ENCODE results near the gene BOC.

- TF ChIP-seq EZH2 (IDR thresholded peaks at IDR 0.05; ENCODE audit: borderline replicate concordance, control insufficient read depth, low read depth, low read length) (no peak), ZZZ3 (IDR thresholded peaks at IDR 0.05; ENCODE audit: control insufficient read depth, insufficient read length, low read depth) (no peak), RFX5 (IDR thresholded peaks at IDR 0.05; ENCODE audit: low read depth, low read length) (no peak), CTCF (IDR thresholded peaks at IDR 0.05 in 2 of 3, conservative IDR thresholded peaks at IDR 0.05 in 1 of 3; ENCODE audit: control insufficient read depth in 2 of 3, extremely low read depth in 1 of 3, insufficient read depth in 1 of 3, low read depth in 3 of 3, low read length in 3 of 3) (no peak), ESRRA (IDR thresholded peaks at IDR 0.05; ENCODE audit: low read length) (no peak), SRF (IDR thresholded peaks at IDR 0.05; ENCODE audit: low read depth in 2 of 2, low read length in 2 of 2) (no peak), CBX5 (IDR thresholded peaks at IDR 0.05; ENCODE audit: low read depth) (no peak), SMC3 (IDR thresholded peaks at IDR 0.05; ENCODE audit: borderline replicate concordance, low read length) (no peak), SREBF1 (IDR thresholded peaks at IDR 0.05; ENCODE audit: low read length) (no peak), POLR2A (IDR thresholded peaks at IDR 0.05; ENCODE audit: low read depth, low read length) (no peak)
Observed at GRCh38 chr3:113228498-113229286, 17.3 kb downstream of the BOC start.

All from GM12878 (cell line).